Transverse colon (tissue), 4 donors: Measurements from ENCODE around the gene IQCK. TPM values are rescaled to one million over a fixed set of nuclear protein-coding genes. Genes with fewer than 3 reads are reported as not detected.
A peak's percentile ranks its signal among the peaks of the same experiment; 100 is the strongest.

ENCODE experiments used
- DNase-seq: peaks from one replicate; pipeline ENCODE4 v3.0.0-alpha.2; 2019
- H3K27ac ChIP-seq, 4 donors: fragments of 200-600 bp; sonication (generic); 2 replicates each; pipeline ENCODE4 v1.5.1; 2016 to 2018; ENCODE audit warnings: inconsistent platforms in 4 of 4
- H3K27me3 ChIP-seq: fragments of 200-600 bp; sonication (generic); 2 replicates; pipeline ENCODE4 v1.5.1; 2017; ENCODE audit warnings: inconsistent platforms
- H3K36me3 ChIP-seq, 4 donors: fragments of 200-600 bp; sonication (generic); 2 replicates each; pipeline ENCODE4 v1.5.1; 2017 to 2019; ENCODE audit warnings: inconsistent platforms in 4 of 4
- H3K4me1 ChIP-seq, 4 donors: fragments of 200-600 bp; sonication (generic); 2 replicates each; pipeline ENCODE4 v1.5.1; 2017 to 2020; ENCODE audit warnings: inconsistent platforms in 4 of 4
- H3K4me3 ChIP-seq, 4 donors: fragments of 200-600 bp; sonication (generic); 1 replicate in 1 of 4; 2 replicates in 3 of 4; pipeline versions ENCODE4 v1.5.1 to v1.6.1; 2017 to 2019; ENCODE audit warnings: inconsistent platforms in 4 of 4
- H3K9me3 ChIP-seq, 2 donors: fragments of 200-600 bp; sonication (generic); 2 replicates each; pipeline ENCODE4 v1.5.1; 2017 to 2019; ENCODE audit warnings: inconsistent platforms in 2 of 2
- CTCF ChIP-seq, 5 experiments: fragments of 200-600 bp in 3 of 5; fragments of 450-650 bp in 2 of 5; sonication (generic) in 3 of 5; IDR thresholded peaks; 1 replicate in 2 of 5; 2 replicates in 3 of 5; pipeline ENCODE4 v1.5.1; 2016 to 2017; ENCODE audit warnings: antibody characterized with exemption in 5 of 5, inconsistent platforms in 3 of 5, mild to moderate bottlenecking in 2 of 5, moderate library complexity in 1 of 5
- EP300 ChIP-seq: sonication (generic); formaldehyde crosslinking; IDR thresholded peaks from one replicate; pipeline ENCODE4 v1.6.1; 2017; ENCODE audit warnings: antibody characterized with exemption, low read depth
- POLR2A ChIP-seq: fragments of 450-650 bp; IDR thresholded peaks from one replicate; pipeline ENCODE4 v1.6.1; 2016; ENCODE audit warnings: antibody characterized with exemption, mild to moderate bottlenecking, moderate library complexity
- POLR2AphosphoS5 ChIP-seq, 3 donors: sonication (generic); formaldehyde crosslinking; IDR thresholded peaks; one replicate each; pipeline ENCODE4 v1.6.1; 2016; ENCODE audit warnings: antibody characterized with exemption in 3 of 3
- WGBS, 2 donors: methylation state at CpG; one replicate each; pipeline ENCODE4 v1.1.5; 2018; ENCODE audit warnings: low coverage in 1 of 2; 5-methylcytosine and 5-hydroxymethylcytosine counted together
- in situ Hi-C, 4 donors: fragments of 200-750 bp; cut with MboI; loops; one replicate each; pipeline versions ENCODE4 v1.15.0 to v1.15.1; 2017; ENCODE audit warnings: low sequenced_read_pairs in 3 of 4, low pct_ligation_motif_present in 1 of 4, low pct_unique_long_range_greater_than_20kb in 1 of 4
- intact Hi-C: fragments of 100-400 bp; cut with DNase I; formaldehyde crosslinking; loops from one replicate; pipeline ENCODE4 v1.15.1; 2023; ENCODE audit warnings: low total_unique reads
- total RNA-seq, 4 donors: library from RNA; depleted of rRNA; stranded (reverse); fragments of >200 nt; gene quantifications; one replicate each; pipeline ENCODE4 v1.1.0, GENCODE V29; 2016

IQCK gene
- total RNA-seq, 4 donors from 2014 or later = 8.3 to 18.2 (median 12.7) TPM

GRCh38 chr16:19881783-19882182 lies 163.7 kb downstream of the IQCK start:
- H3K4me1 ChIP-seq = peaks cover 6 to 28% (median 25%) of the 10 kb centered on the region in 4 donors
- no peak for TF ChIP-seq EP300
- TF ChIP-seq POLR2AphosphoS5 (IDR thresholded peaks at IDR 0.05) = no peak
- no peak for TF ChIP-seq POLR2A
- no peak for TF ChIP-seq CTCF (IDR thresholded peaks at IDR 0.05)
- no peaks in the 10 kb centered on the region for H3K36me3 ChIP-seq
- peaks cover 36% of the 10 kb centered on the region for H3K27me3 ChIP-seq
- no peak for DNase-seq
- H3K27ac ChIP-seq = no peak overlapping the region
- intact Hi-C loops = loop anchor here (10.0 kb wide), 1 partner anchor 167 kb away; the partner anchor contains the start of genes IQCK and KNOP1
- WGBS, 2 donors = 68 to 82% methylated on average over 2 to 6 of the region's 6 CpGs
- H3K9me3 ChIP-seq = no peaks in the 10 kb centered on the region
- in situ Hi-C loops = loop anchor here in 3 of 4 donors (10.0 to 25.0 kb wide), 3 partner anchors 169 to 317 kb away; partner anchors contain the start of genes IQCK (in 1 of the 3) and KNOP1 (in 1 of the 3)
- H3K4me3 ChIP-seq = no peak overlapping the region

GRCh38 chr16:19882186-19882585 lies 164.1 kb downstream of the IQCK start:
- 76% methylated on average over 9 of the region's 9 CpGs; no CpG with 5 or more reads in 1 of the 2 donors for WGBS, 2 donors
- in situ Hi-C loops (loop anchor here in 3 of 4 donors (10.0 to 25.0 kb wide), 3 partner anchors 170 to 317 kb away; partner anchors contain the start of genes IQCK (in 1 of the 3) and KNOP1 (in 1 of the 3)), intact Hi-C loops (loop anchor here (10.0 kb wide), 1 partner anchor 167 kb away; the partner anchor contains the start of genes IQCK and KNOP1)
- H3K27ac ChIP-seq = peak overlapping the region in 1 of 4 donors; percentile 1
- peaks cover 36% of the 10 kb centered on the region for H3K27me3 ChIP-seq
- H3K36me3 ChIP-seq = no peaks in the 10 kb centered on the region
- no peak for DNase-seq
- no peak for TF ChIP-seq POLR2A
- TF ChIP-seq POLR2AphosphoS5 (IDR thresholded peaks at IDR 0.05) = no peak
- TF ChIP-seq EP300 = no peak
- TF ChIP-seq CTCF (IDR thresholded peaks at IDR 0.05) = no peak
- no peaks in the 10 kb centered on the region for H3K9me3 ChIP-seq
- no peak overlapping the region for H3K4me3 ChIP-seq
- H3K4me1 ChIP-seq = peaks cover 6 to 28% (median 25%) of the 10 kb centered on the region in 4 donors

DNA sequence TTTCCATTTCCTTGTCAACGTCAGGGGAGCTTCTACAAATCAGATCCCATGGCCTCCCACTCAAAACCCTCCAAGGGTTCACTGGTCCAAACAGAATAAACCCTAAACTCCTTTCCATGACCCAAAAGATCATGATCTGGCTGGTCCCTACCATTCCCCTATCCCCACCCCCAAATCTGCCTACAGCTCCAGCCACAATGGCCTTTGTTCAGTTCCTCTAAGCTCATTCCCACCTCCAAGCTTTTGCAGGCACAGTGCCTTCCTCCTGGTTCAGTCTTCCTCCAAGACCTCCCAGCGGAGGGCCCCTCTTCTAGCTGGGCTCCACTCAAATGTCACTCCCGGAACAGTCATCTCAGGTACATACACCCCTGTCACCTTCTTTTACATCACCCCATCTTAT lies 164.6 kb downstream of the IQCK start:
- TF ChIP-seq POLR2A (no peak), POLR2AphosphoS5 (IDR thresholded peaks at IDR 0.05) (no peak), EP300 (no peak), CTCF (IDR thresholded peaks at IDR 0.05) (no peak)
- Histone ChIP-seq H3K27ac (peak overlapping the region in 1 of 4 donors; percentile 1), H3K4me1 (peaks cover 6 to 28% (median 25%) of the 10 kb centered on the region in 4 donors), H3K36me3 (no peaks in the 10 kb centered on the region), H3K4me3 (peak overlapping the region in 1 of 4 donors; percentile 72), H3K9me3 (no peaks in the 10 kb centered on the region), H3K27me3 (peaks cover 36% of the 10 kb centered on the region)
- no peak for DNase-seq
- 71 to 86% methylated on average over 2 to 3 of the region's 3 CpGs for WGBS, 2 donors
- in situ Hi-C loops = loop anchor here in 3 of 4 donors (10.0 to 25.0 kb wide), 3 partner anchors 170 to 318 kb away; partner anchors contain the start of genes IQCK (in 1 of the 3) and KNOP1 (in 1 of the 3)
- intact Hi-C loops = loop anchor here (10.0 kb wide), 1 partner anchor 168 kb away; the partner anchor contains the start of genes IQCK and KNOP1

GRCh38 chr16:19883296-19883965 lies 165.4 kb downstream of the IQCK start:
- intact Hi-C loops = loop anchor here (10.0 kb wide), 1 partner anchor 169 kb away; the partner anchor contains the start of genes IQCK and KNOP1
- TF ChIP-seq EP300 (no peak), CTCF (IDR thresholded peaks at IDR 0.05) (no peak), POLR2AphosphoS5 (IDR thresholded peaks at IDR 0.05) (no peak), POLR2A (no peak)
- no peaks in the 10 kb centered on the region for H3K36me3 ChIP-seq
- peak overlapping the region; percentile 0 to 51 (median 14) for H3K27ac ChIP-seq
- peak; percentile 10 for DNase-seq
- no peaks in the 10 kb centered on the region for H3K9me3 ChIP-seq
- H3K4me1 ChIP-seq = peaks cover 6 to 28% (median 25%) of the 10 kb centered on the region in 4 donors
- peaks cover 36% of the 10 kb centered on the region for H3K27me3 ChIP-seq
- WGBS, 2 donors = 18 to 24% methylated on average over 2 to 29 of the region's 35 CpGs
- in situ Hi-C loops = loop anchor here in 3 of 4 donors (10.0 to 25.0 kb wide), 3 partner anchors 171 to 319 kb away; partner anchors contain the start of genes IQCK (in 1 of the 3) and KNOP1 (in 1 of the 3)
- peak overlapping the region; percentile 34 to 72 (median 54) for H3K4me3 ChIP-seq
